H9 (cell line): ENCODE data around the gene VIPR1. TPM values are rescaled to one million over a fixed set of nuclear protein-coding genes. Genes with fewer than 3 reads are reported as not detected.

Experiments used
- DNase-seq: peaks from one replicate; pipeline ENCODE4 v3.0.0-alpha.2; 2017
- H2AFZ ChIP-seq: one replicate; pipeline ENCODE4 v1.6.1; 2013; ENCODE audit warnings: mild to moderate bottlenecking, low read length, control low read depth, moderate library complexity
- H2AK5ac ChIP-seq: 2 replicates; pipeline ENCODE4 v1.6.1; 2013; ENCODE audit warnings: low read length, control low read depth, mixed read lengths; ENCODE audit not compliant: insufficient read length
- H2BK120ac ChIP-seq: one replicate; pipeline ENCODE4 v1.6.1; 2013; ENCODE audit warnings: low read depth, mild to moderate bottlenecking, low read length, control low read depth, inconsistent platforms; ENCODE audit not compliant: poor library complexity, severe bottlenecking
- H2BK12ac ChIP-seq: 2 replicates; pipeline ENCODE4 v1.6.1; 2013; ENCODE audit warnings: low read length, control low read depth, mixed read lengths, low read depth; ENCODE audit not compliant: insufficient read length
- H2BK15ac ChIP-seq: 2 replicates; pipeline ENCODE4 v1.6.1; 2013; ENCODE audit warnings: low read depth, low read length, control low read depth
- H2BK20ac ChIP-seq: one replicate; pipeline ENCODE4 v1.6.1; 2013; ENCODE audit warnings: low read depth, mild to moderate bottlenecking, low read length, control low read depth, inconsistent platforms; ENCODE audit not compliant: poor library complexity, severe bottlenecking
- H2BK5ac ChIP-seq: 2 replicates; pipeline ENCODE4 v1.6.1; 2013; ENCODE audit warnings: low read length, control low read depth, mixed read lengths; ENCODE audit not compliant: insufficient read length
- H3K14ac ChIP-seq: 2 replicates; pipeline ENCODE4 v1.6.1; 2013; ENCODE audit warnings: low read length, control low read depth; ENCODE audit not compliant: insufficient read depth
- H3K18ac ChIP-seq: 2 replicates; pipeline ENCODE4 v1.6.1; 2013; ENCODE audit warnings: low read depth, mild to moderate bottlenecking, mixed read lengths, low read length, control low read depth; ENCODE audit not compliant: insufficient read length
- H3K23ac ChIP-seq: 2 replicates; pipeline ENCODE4 v1.6.1; 2013; ENCODE audit warnings: low read length, control low read depth, mixed read lengths, low read depth; ENCODE audit not compliant: insufficient read length
- H3K23me2 ChIP-seq: 2 replicates; pipeline ENCODE4 v1.6.1; 2013; ENCODE audit warnings: low read depth, mild to moderate bottlenecking, mixed read lengths, low read length, control low read depth; ENCODE audit not compliant: insufficient read length, poor library complexity, severe bottlenecking
- H3K27ac ChIP-seq: 2 replicates; pipeline ENCODE4 v1.5.1; 2013; ENCODE audit warnings: low read length, control low read depth, mixed read lengths, low read depth; ENCODE audit not compliant: insufficient read length
- H3K27me3 ChIP-seq: 2 replicates; pipeline ENCODE4 v1.6.1; 2013; ENCODE audit warnings: low read length, control low read depth, inconsistent platforms; ENCODE audit not compliant: insufficient read depth
- H3K4ac ChIP-seq: 2 replicates; pipeline ENCODE4 v1.6.1; 2013; ENCODE audit warnings: low read depth, mild to moderate bottlenecking, control low read depth, inconsistent platforms, low read length, moderate library complexity
- H3K4me1 ChIP-seq: 2 replicates; pipeline ENCODE4 v1.6.1; 2013; ENCODE audit warnings: low read length, control low read depth, inconsistent platforms; ENCODE audit not compliant: insufficient read depth
- H3K4me2 ChIP-seq: 2 replicates; pipeline ENCODE4 v1.6.1; 2013; ENCODE audit warnings: low read length, control low read depth, mixed read lengths; ENCODE audit not compliant: insufficient read length, insufficient read depth
- H3K56ac ChIP-seq: 2 replicates; pipeline ENCODE4 v1.6.1; 2013; ENCODE audit warnings: low read depth, mild to moderate bottlenecking, mixed read lengths, low read length, control low read depth; ENCODE audit not compliant: insufficient read length
- H3K79me1 ChIP-seq: 2 replicates; pipeline ENCODE4 v1.6.1; 2013; ENCODE audit warnings: low read depth, mild to moderate bottlenecking, moderate library complexity, low read length, control low read depth, inconsistent platforms; ENCODE audit not compliant: insufficient read depth, poor library complexity, severe bottlenecking
- H3K79me2 ChIP-seq: 2 replicates; pipeline ENCODE4 v1.6.1; 2013; ENCODE audit warnings: low read length, control low read depth, inconsistent platforms; ENCODE audit not compliant: insufficient read depth
- H3K9ac ChIP-seq: 2 replicates; pipeline ENCODE4 v1.6.1; 2013; ENCODE audit warnings: low read length, control low read depth, mixed read lengths; ENCODE audit not compliant: insufficient read length; ENCODE audit errors: extremely low read depth
- H3K9me3 ChIP-seq: one replicate; pipeline ENCODE4 v1.6.1; 2013; ENCODE audit warnings: low read depth, low read length, inconsistent platforms; ENCODE audit not compliant: control insufficient read depth
- H3T11ph ChIP-seq: one replicate; pipeline ENCODE4 v1.6.1; 2013; ENCODE audit warnings: mild to moderate bottlenecking, low read length, control low read depth, inconsistent platforms
- H4K20me1 ChIP-seq: one replicate; pipeline ENCODE4 v1.6.1; 2013; ENCODE audit not compliant: control insufficient read depth, insufficient read length, insufficient read depth
- H4K5ac ChIP-seq: 2 replicates; pipeline ENCODE4 v1.6.1; 2013; ENCODE audit warnings: low read depth, mild to moderate bottlenecking, mixed read lengths, low read length, control low read depth; ENCODE audit not compliant: insufficient read length
- H4K8ac ChIP-seq: replicated peaks from 2 replicates; pipeline ENCODE4 v1.6.1; 2013; ENCODE audit warnings: low read length, control low read depth, mixed read lengths, low read depth; ENCODE audit not compliant: insufficient read length
- H4K91ac ChIP-seq: 2 replicates; pipeline ENCODE4 v1.6.1; 2013; ENCODE audit warnings: low read depth, mild to moderate bottlenecking, moderate library complexity, mixed read lengths, low read length, control low read depth; ENCODE audit not compliant: insufficient read length
- H3K27ac Mint-ChIP-seq, 3 experiments: 2 replicates in 2 of 3; 3 replicates in 1 of 3; pipeline ENCODE4 v1.8.0; 2020 to 2021; ENCODE audit warnings: mixed read lengths in 3 of 3, mild to moderate bottlenecking in 1 of 3, moderate library complexity in 1 of 3
- H3K27me3 Mint-ChIP-seq: 2 replicates; pipeline ENCODE4 v1.8.0; 2021; ENCODE audit warnings: low read depth, mild to moderate bottlenecking, moderate library complexity, mixed read lengths
- H3K36me3 Mint-ChIP-seq, 3 experiments: 2 replicates in 2 of 3; 3 replicates in 1 of 3; pipeline ENCODE4 v1.8.0; 2020 to 2021; ENCODE audit warnings: low read depth in 3 of 3, mixed read lengths in 3 of 3; ENCODE audit not compliant: insufficient read depth in 1 of 3
- H3K4me1 Mint-ChIP-seq, 2 experiments: 2 replicates each; pipeline ENCODE4 v1.8.0; 2020; ENCODE audit warnings: mixed read lengths in 2 of 2
- H3K4me3 Mint-ChIP-seq, 2 experiments: 2 replicates in 1 of 2; 3 replicates in 1 of 2; pipeline ENCODE4 v1.8.0; 2020 to 2021; ENCODE audit warnings: mild to moderate bottlenecking in 2 of 2, mixed read lengths in 2 of 2, moderate library complexity in 1 of 2
- H3K9me3 Mint-ChIP-seq, 2 experiments: 2 replicates in 1 of 2; 3 replicates in 1 of 2; pipeline ENCODE4 v1.8.0; 2020; ENCODE audit warnings: mild to moderate bottlenecking in 2 of 2, mixed read lengths in 2 of 2, moderate library complexity in 1 of 2
- WGBS: extraction: QIAGEN DNeasy Blood & Tissue Kit; methylation state at CpG from one replicate; pipeline ENCODE4 v1.1.7; 2013; ENCODE audit warnings: missing lambda C conversion rate, low lambda C conversion rate, mixed read lengths; ENCODE audit not compliant: insufficient read length; ENCODE audit errors: extremely low coverage; 5-methylcytosine and 5-hydroxymethylcytosine counted together
- total RNA-seq: library from RNA; stranded (reverse); gene quantifications from 2 replicates; pipeline ENCODE4 v1.2.1, GENCODE V29; 2021
- TF ChIP-seq, protein P1 (sequence below): fragments of 200-600 bp; sonication (generic); conservative IDR thresholded peaks from 3 replicates; pipeline ENCODE4 v1.8.0; 2021; ENCODE audit warnings: antibody characterized with exemption, mild to moderate bottlenecking

VIPR1 gene
- total RNA-seq, 1 experiment from 2014 or later: 6.5 TPM

- H2BK15ac ChIP-seq: no peak overlapping the region
- H2AFZ ChIP-seq: no peak overlapping the region
- no CpG with 5 or more reads among the region's 2 CpGs for WGBS
- TF ChIP-seq, protein P1, sequence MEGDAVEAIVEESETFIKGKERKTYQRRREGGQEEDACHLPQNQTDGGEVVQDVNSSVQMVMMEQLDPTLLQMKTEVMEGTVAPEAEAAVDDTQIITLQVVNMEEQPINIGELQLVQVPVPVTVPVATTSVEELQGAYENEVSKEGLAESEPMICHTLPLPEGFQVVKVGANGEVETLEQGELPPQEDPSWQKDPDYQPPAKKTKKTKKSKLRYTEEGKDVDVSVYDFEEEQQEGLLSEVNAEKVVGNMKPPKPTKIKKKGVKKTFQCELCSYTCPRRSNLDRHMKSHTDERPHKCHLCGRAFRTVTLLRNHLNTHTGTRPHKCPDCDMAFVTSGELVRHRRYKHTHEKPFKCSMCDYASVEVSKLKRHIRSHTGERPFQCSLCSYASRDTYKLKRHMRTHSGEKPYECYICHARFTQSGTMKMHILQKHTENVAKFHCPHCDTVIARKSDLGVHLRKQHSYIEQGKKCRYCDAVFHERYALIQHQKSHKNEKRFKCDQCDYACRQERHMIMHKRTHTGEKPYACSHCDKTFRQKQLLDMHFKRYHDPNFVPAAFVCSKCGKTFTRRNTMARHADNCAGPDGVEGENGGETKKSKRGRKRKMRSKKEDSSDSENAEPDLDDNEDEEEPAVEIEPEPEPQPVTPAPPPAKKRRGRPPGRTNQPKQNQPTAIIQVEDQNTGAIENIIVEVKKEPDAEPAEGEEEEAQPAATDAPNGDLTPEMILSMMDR: no peak
- H4K5ac ChIP-seq: no peak overlapping the region
- H3K56ac ChIP-seq: no peak overlapping the region
- no peaks in the 10 kb centered on the region for H4K20me1 ChIP-seq
- H2BK12ac ChIP-seq: no peak overlapping the region
- H3K4me1 ChIP-seq: no peaks in the 10 kb centered on the region
- no peak overlapping the region for H3K9ac ChIP-seq
- Mint-ChIP-seq H3K36me3 (no peaks in the 10 kb centered on the region), H3K4me3 (no peak overlapping the region), H3K4me1 (peaks cover 3 to 6% of the 10 kb centered on the region in 2 experiments; a peak in 2 of 4 replicates), H3K27me3 (peaks cover 17% of the 10 kb centered on the region), H3K27ac (no peak overlapping the region; a peak in 1 of 7 replicates), H3K9me3 (no peaks in the 10 kb centered on the region)
- H4K91ac ChIP-seq: no peak overlapping the region
- H2BK20ac ChIP-seq: no peak overlapping the region
- H3K18ac ChIP-seq: no peak overlapping the region
- DNase-seq: no peak
- H3K27ac ChIP-seq: no peak overlapping the region
- H3K4ac ChIP-seq: no peak overlapping the region
- no peaks in the 10 kb centered on the region for H3K79me2 ChIP-seq
- no peak overlapping the region for H4K8ac ChIP-seq
- H3K9me3 ChIP-seq: no peaks in the 10 kb centered on the region
- no peak overlapping the region for H3K14ac ChIP-seq
- no peaks in the 10 kb centered on the region for H3K27me3 ChIP-seq
- no peak overlapping the region for H3K23ac ChIP-seq
- H2BK5ac ChIP-seq: no peak overlapping the region
- no peak overlapping the region for H3K4me2 ChIP-seq
- no peaks in the 10 kb centered on the region for H3K79me1 ChIP-seq
- no peaks in the 10 kb centered on the region for H3K23me2 ChIP-seq
- H2BK120ac ChIP-seq: no peak overlapping the region
- no peak overlapping the region for H2AK5ac ChIP-seq
- no peak overlapping the region for H3T11ph ChIP-seq
Observed at GRCh38 chr3:42472555-42472954, 29.9 kb upstream of the VIPR1 start.
